GM23338 (cell line): ENCODE data around the gene SUSD1. TPM values are rescaled to one million over a fixed set of nuclear protein-coding genes. Genes with fewer than 3 reads are reported as not detected.

Source experiments
- ATAC-seq: fragments of 200-7000 bp; cut with Tn5 transposase; 3 replicates; pipeline ENCODE4 v1.9.1; 2020
- DNase-seq: peaks from one replicate; pipeline ENCODE4 v3.0.0-alpha.2; 2015; ENCODE audit warnings: low spot score
- H2AFZ ChIP-seq: fragments of 200-600 bp; sonication (generic); 2 replicates; pipeline ENCODE4 v1.8.0; 2016; ENCODE audit warnings: antibody characterized with exemption, mild to moderate bottlenecking, moderate library complexity
- H3F3A ChIP-seq: fragments of 200-600 bp; sonication (generic); replicated peaks from 2 replicates; pipeline ENCODE4 v1.8.0; 2017; ENCODE audit warnings: antibody characterized with exemption, mixed run types, low read depth
- H3K27ac ChIP-seq: fragments of 200-600 bp; sonication (generic); 2 replicates; pipeline ENCODE4 v1.6.1; 2016; ENCODE audit warnings: low read depth
- H3K27me3 ChIP-seq: fragments of 200-600 bp; sonication (generic); 2 replicates; pipeline ENCODE4 v1.8.0; 2016; ENCODE audit warnings: mild to moderate bottlenecking, mixed run types, moderate library complexity; ENCODE audit not compliant: insufficient read depth
- H3K36me3 ChIP-seq: fragments of 200-600 bp; sonication (generic); 2 replicates; pipeline ENCODE4 v1.8.0; 2016; ENCODE audit warnings: mild to moderate bottlenecking; ENCODE audit not compliant: insufficient read depth
- H3K4me1 ChIP-seq: fragments of 200-600 bp; sonication (generic); 2 replicates; pipeline ENCODE4 v1.8.0; 2016; ENCODE audit warnings: mild to moderate bottlenecking, moderate library complexity; ENCODE audit not compliant: insufficient read depth
- H3K4me2 ChIP-seq: fragments of 200-600 bp; sonication (generic); 2 replicates; pipeline ENCODE4 v1.7.1; 2017; ENCODE audit warnings: mixed run types
- H3K4me3 ChIP-seq: fragments of 200-600 bp; sonication (generic); 2 replicates; pipeline ENCODE4 v1.6.1; 2016; ENCODE audit warnings: mixed run types
- H3K79me2 ChIP-seq: fragments of 200-600 bp; sonication (generic); replicated peaks from 2 replicates; pipeline ENCODE4 v1.8.0; 2017; ENCODE audit warnings: mild to moderate bottlenecking; ENCODE audit not compliant: insufficient read depth
- H3K9me2 ChIP-seq: fragments of 200-600 bp; sonication (generic); 2 replicates; pipeline ENCODE4 v1.8.0; 2017; ENCODE audit not compliant: insufficient read depth
- H4K20me1 ChIP-seq: fragments of 200-600 bp; sonication (generic); replicated peaks from 2 replicates; pipeline ENCODE4 v1.8.0; 2017; ENCODE audit warnings: mild to moderate bottlenecking; ENCODE audit not compliant: insufficient read depth
- H3K27ac Mint-ChIP-seq: 2 replicates; pipeline ENCODE4 v1.8.0; 2020; ENCODE audit warnings: inconsistent platforms, mild to moderate bottlenecking, moderate library complexity, mixed read lengths
- H3K27me3 Mint-ChIP-seq: 3 replicates; pipeline ENCODE4 v1.8.0; 2022; ENCODE audit warnings: low read depth, mild to moderate bottlenecking, moderate library complexity, mixed read lengths, inconsistent platforms; ENCODE audit not compliant: insufficient read depth, poor library complexity
- H3K36me3 Mint-ChIP-seq: 3 replicates; pipeline ENCODE4 v1.8.0; 2021; ENCODE audit warnings: low read depth, mild to moderate bottlenecking, inconsistent platforms, moderate library complexity, mixed read lengths
- H3K4me1 Mint-ChIP-seq: 3 replicates; pipeline ENCODE4 v1.8.0; 2020; ENCODE audit warnings: mild to moderate bottlenecking, inconsistent platforms, mixed read lengths
- H3K4me3 Mint-ChIP-seq: 3 replicates; pipeline ENCODE4 v1.8.0; 2021; ENCODE audit warnings: moderate library complexity, mild to moderate bottlenecking, inconsistent platforms, mixed read lengths
- H3K9me3 Mint-ChIP-seq: 3 replicates; pipeline ENCODE4 v1.8.0; 2020; ENCODE audit warnings: moderate library complexity, mild to moderate bottlenecking, inconsistent platforms, mixed read lengths
- CREB1 ChIP-seq: fragments of 250-450 bp; sonication (Bioruptor Pico); IDR thresholded peaks from 2 replicates; pipeline ENCODE4 v1.5.0; 2020; ENCODE audit warnings: low read depth, mild to moderate bottlenecking, moderate library complexity
- CTCF ChIP-seq, 2 experiments: fragments of 200-600 bp in 1 of 2; sonication (generic) in 1 of 2; conservative IDR thresholded peaks; 2 replicates each; pipeline versions ENCODE4 v1.5.1 to v1.6.1; 2016 to 2017; ENCODE audit warnings: antibody characterized with exemption in 2 of 2, low read depth in 2 of 2, mild to moderate bottlenecking in 2 of 2, moderate library complexity in 1 of 2
- ETS1 ChIP-seq: IDR thresholded peaks from 2 replicates; pipeline ENCODE4 v1.6.1; 2016; ENCODE audit warnings: antibody characterized with exemption
- EZH2 ChIP-seq: fragments of 200-600 bp; sonication (generic); IDR thresholded peaks from one replicate; pipeline ENCODE4 v1.8.0; 2017; ENCODE audit warnings: antibody characterized with exemption, mild to moderate bottlenecking, low read depth; ENCODE audit not compliant: unreplicated experiment
- EZH2phosphoT487 ChIP-seq: fragments of 200-600 bp; sonication (generic); IDR thresholded peaks from one replicate; pipeline ENCODE4 v1.8.1; 2018; ENCODE audit warnings: antibody characterized with exemption; ENCODE audit not compliant: unreplicated experiment
- JUNB ChIP-seq: IDR thresholded peaks from one replicate; pipeline ENCODE4 v1.6.1; 2016; ENCODE audit warnings: antibody characterized with exemption; ENCODE audit not compliant: unreplicated experiment
- NANOG ChIP-seq: IDR thresholded peaks from 2 replicates; pipeline ENCODE4 v1.6.1; 2016; ENCODE audit warnings: antibody characterized with exemption, borderline replicate concordance
- POLR2AphosphoS5 ChIP-seq: IDR thresholded peaks from 2 replicates; pipeline ENCODE4 v1.6.1; 2016; ENCODE audit warnings: antibody characterized with exemption, low read depth
- REST ChIP-seq: IDR thresholded peaks from one replicate; pipeline ENCODE4 v1.6.1; 2018; ENCODE audit warnings: antibody characterized with exemption; ENCODE audit not compliant: unreplicated experiment
- STAT1 ChIP-seq: IDR thresholded peaks from one replicate; pipeline ENCODE4 v1.6.1; 2016; ENCODE audit warnings: antibody characterized with exemption; ENCODE audit not compliant: unreplicated experiment
- ZNF114 ChIP-seq: fragments of 250-450 bp; sonication (Bioruptor Pico); IDR thresholded peaks from 2 replicates; pipeline ENCODE4 v1.5.0; 2020; ENCODE audit warnings: mild to moderate bottlenecking, moderate library complexity
- ZNF331 ChIP-seq: fragments of 250-450 bp; sonication (Bioruptor Pico); IDR thresholded peaks from 2 replicates; pipeline ENCODE4 v1.5.0; 2020; ENCODE audit warnings: low read depth, mild to moderate bottlenecking, moderate library complexity
- ZNF462 ChIP-seq: fragments of 250-450 bp; sonication (Bioruptor Pico); IDR thresholded peaks from 2 replicates; pipeline ENCODE4 v1.5.0; 2020; ENCODE audit warnings: mild to moderate bottlenecking, moderate library complexity
- polyA plus RNA-seq: library from polyadenylated mRNA; unstranded; fragments of >200 nt; fragmentation: Nextera tagmentation; extraction: Ambion mirVana; gene quantifications from 2 replicates; pipeline ENCODE4 v1.2.1, GENCODE V29; 2016
- total RNA-seq: library from RNA; depleted of rRNA; stranded (reverse); fragments of >200 nt; shearing (Covaris generic); gene quantifications from 2 replicates; pipeline ENCODE4 v1.2.3, GENCODE V29; 2014

SUSD1 gene
- total and polyA plus RNA-seq, 2 experiments from 2014 or later = 1.2 to 6.4 TPM

GRCh38 chr9:112035166-112035826 lies 139.8 kb downstream of the SUSD1 start:
- ATAC-seq (no peak), DNase-seq (no peak)
- no peak for TF ChIP-seq ETS1
- TF ChIP-seq REST = no peak
- no peak for TF ChIP-seq ZNF331 (CRISPR knock-in tag)
- no peak for TF ChIP-seq ZNF462 (CRISPR knock-in tag)
- no peak for TF ChIP-seq JUNB
- TF ChIP-seq ZNF114 (CRISPR knock-in tag) = no peak
- no peak for TF ChIP-seq POLR2AphosphoS5
- TF ChIP-seq CTCF (conservative IDR thresholded peaks at IDR 0.05; ENCODE audit: low read depth in 2 of 2) = no peak
- TF ChIP-seq EZH2 = no peak
- no peak for TF ChIP-seq EZH2phosphoT487
- no peak for TF ChIP-seq STAT1
- TF ChIP-seq NANOG = no peak
- TF ChIP-seq CREB1 = no peak
- Mint-ChIP-seq H3K9me3 (no peaks in the 10 kb centered on the region), H3K4me3 (no peak overlapping the region), H3K4me1 (peaks cover 13% of the 10 kb centered on the region), H3K27ac (no peak overlapping the region), H3K27me3 (peaks cover 3% of the 10 kb centered on the region), H3K36me3 (no peaks in the 10 kb centered on the region)
- Histone ChIP-seq H3K9me2 (peaks cover 9% of the 10 kb centered on the region; the same call in 1 of the 2 replicates), H3K4me3 (no peak overlapping the region), H3K79me2 (no peaks in the 10 kb centered on the region), H3F3A (no peaks in the 10 kb centered on the region), H3K27ac (no peak overlapping the region), H3K4me2 (no peak overlapping the region), H3K4me1 (peaks cover 9% of the 10 kb centered on the region; the same call in 1 of the 2 replicates), H2AFZ (no peak overlapping the region), H3K27me3 (no peaks in the 10 kb centered on the region), H4K20me1 (no peaks in the 10 kb centered on the region), H3K36me3 (no peaks in the 10 kb centered on the region)
